Colonic mucosa (tissue), 4 donors: Measurements from ENCODE around the gene ASB13. TPM values are rescaled to one million over a fixed set of nuclear protein-coding genes. Genes with fewer than 3 reads are reported as not detected.

ENCODE experiments used
- DNase-seq: peaks from one replicate; pipeline ENCODE4 v3.0.0-alpha.2; 2020
- H3K27ac ChIP-seq: fragments of 200-600 bp; one replicate; pipeline ENCODE4 v1.8.0; 2021
- H3K27me3 ChIP-seq: fragments of 200-600 bp; one replicate; pipeline ENCODE4 v1.8.0; 2021
- H3K36me3 ChIP-seq: fragments of 200-600 bp; one replicate; pipeline ENCODE4 v1.8.0; 2021
- H3K4me1 ChIP-seq: fragments of 200-600 bp; one replicate; pipeline ENCODE4 v1.8.0; 2021; ENCODE audit warnings: mild to moderate bottlenecking
- H3K4me3 ChIP-seq: fragments of 200-600 bp; one replicate; pipeline ENCODE4 v1.8.0; 2021
- H3K9ac ChIP-seq, 2 donors: one replicate each; pipeline ENCODE4 v1.7.0; 2013; ENCODE audit warnings: control low read depth in 2 of 2, low read depth in 2 of 2, low read length in 2 of 2
- H3K9me3 ChIP-seq: fragments of 200-600 bp; one replicate; pipeline ENCODE4 v1.8.0; 2021
- CTCF ChIP-seq: fragments of 200-600 bp; IDR thresholded peaks from one replicate; pipeline ENCODE4 v1.8.0; 2022; ENCODE audit warnings: antibody characterized with exemption, mild to moderate bottlenecking
- intact Hi-C: fragments of 100-400 bp; cut with DNase I; formaldehyde crosslinking; loops from one replicate; pipeline ENCODE4 v1.14.1; 2022
- total RNA-seq, 2 donors: library from RNA; stranded (reverse); fragmentation: NEBNext Ultra II Directional in 1 of 2; extraction: Animal tissue kit (Norgen Biotek cat#: 25700) in 1 of 2; gene quantifications; one replicate each; pipeline ENCODE4 v1.2.1, GENCODE V29; 2021
- donor health status: healthy.
- donor health status: DM: no; HTN: no; CAD: no.
- donor health status: DM: no; HTN: no; CAD: no.

Gene ASB13
- total RNA-seq, 2 donors from 2014 or later: 36.1 to 36.2 TPM

DNA sequence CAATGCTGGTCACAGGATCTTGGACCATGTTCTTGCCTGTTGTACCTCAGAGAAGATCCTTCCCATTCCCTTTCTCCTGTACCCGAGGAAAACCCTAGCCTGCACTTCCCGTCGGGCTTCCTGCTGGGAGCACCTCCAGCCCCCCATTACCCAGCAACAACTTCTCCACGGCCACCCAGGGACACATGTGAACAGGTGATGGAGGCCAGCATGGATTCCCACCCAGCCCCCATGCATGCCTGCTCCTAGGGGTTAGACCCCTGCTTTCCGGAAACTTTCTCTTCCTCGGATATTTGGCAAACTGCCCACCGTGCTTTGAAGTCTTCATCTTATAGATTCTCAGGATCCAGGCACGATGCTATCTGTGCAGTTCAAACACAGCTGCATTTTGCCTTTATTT, 74.3 kb downstream of the ASB13 start:
- Histone ChIP-seq H3K4me3 (no peak overlapping the region), H3K9me3 (no peaks in the 10 kb centered on the region), H3K4me1 (no peaks in the 10 kb centered on the region), H3K27me3 (no peaks in the 10 kb centered on the region), H3K36me3 (no peaks in the 10 kb centered on the region), H3K27ac (no peak overlapping the region), H3K9ac (no peak overlapping the region)
- TF ChIP-seq CTCF: no peak
- DNase-seq: no peak
- intact Hi-C loops: no loop called here

GRCh38 chr10:5591336-5591824, 75.0 kb downstream of the ASB13 start:
- no peaks in the 10 kb centered on the region for H3K4me1 ChIP-seq
- no peak overlapping the region for H3K9ac ChIP-seq
- DNase-seq: no peak

DNA sequence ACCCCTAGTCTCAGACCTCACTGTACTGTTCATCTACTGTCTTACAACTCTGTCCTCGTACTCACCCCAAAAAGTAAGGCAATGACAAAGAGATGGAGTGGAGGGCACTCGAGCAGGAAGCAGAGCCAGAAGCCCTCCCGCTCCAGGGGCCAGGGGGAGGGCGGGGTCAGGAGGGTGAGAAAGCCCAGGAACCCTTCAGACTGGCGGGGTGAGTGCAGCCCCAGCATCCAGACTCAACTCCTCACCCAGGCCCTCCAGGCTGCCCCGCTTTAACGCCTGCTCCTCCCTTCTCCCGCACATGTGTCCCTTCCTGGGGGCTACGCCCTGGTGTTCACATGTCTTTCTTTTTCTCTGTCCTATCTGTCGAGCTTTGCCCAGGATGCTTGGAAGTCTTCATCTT, 75.6 kb downstream of the ASB13 start:
- H3K9ac ChIP-seq: no peak overlapping the region
- no peak overlapping the region for H3K4me3 ChIP-seq
- no peak for DNase-seq
- no peaks in the 10 kb centered on the region for H3K4me1 ChIP-seq
- no peaks in the 10 kb centered on the region for H3K27me3 ChIP-seq
- TF ChIP-seq CTCF: no peak
- no peaks in the 10 kb centered on the region for H3K9me3 ChIP-seq
- no peak overlapping the region for H3K27ac ChIP-seq
- intact Hi-C loops: no loop called here
- no peaks in the 10 kb centered on the region for H3K36me3 ChIP-seq

More at GRCh38 chr10:5591336-5591824, 75.0 kb downstream of the ASB13 start:
- H3K27ac ChIP-seq: no peak overlapping the region
- H3K27me3 ChIP-seq: no peaks in the 10 kb centered on the region
- intact Hi-C loops: no loop called here
- no peak overlapping the region for H3K4me3 ChIP-seq
- TF ChIP-seq CTCF: no peak
- no peaks in the 10 kb centered on the region for H3K36me3 ChIP-seq
- no peaks in the 10 kb centered on the region for H3K9me3 ChIP-seq

GRCh38 chr10:5589661-5590511, 76.5 kb downstream of the ASB13 start:
- no peak for DNase-seq
- Histone ChIP-seq H3K27ac (no peak overlapping the region), H3K4me3 (no peak overlapping the region), H3K9ac (no peak overlapping the region), H3K36me3 (no peaks in the 10 kb centered on the region), H3K9me3 (no peaks in the 10 kb centered on the region), H3K4me1 (no peaks in the 10 kb centered on the region), H3K27me3 (no peaks in the 10 kb centered on the region)
- intact Hi-C loops: no loop called here
- TF ChIP-seq CTCF: no peak

GRCh38 chr10:5589011-5589660, 77.3 kb downstream of the ASB13 start:
- no peak overlapping the region for H3K4me3 ChIP-seq
- TF ChIP-seq CTCF: no peak
- H3K4me1 ChIP-seq: no peaks in the 10 kb centered on the region
- no peaks in the 10 kb centered on the region for H3K36me3 ChIP-seq
- H3K9ac ChIP-seq: no peak overlapping the region
- intact Hi-C loops: no loop called here
- no peaks in the 10 kb centered on the region for H3K27me3 ChIP-seq
- no peak overlapping the region for H3K27ac ChIP-seq
- H3K9me3 ChIP-seq: no peaks in the 10 kb centered on the region
- no peak for DNase-seq

Other genes starting within 250 kb of the ASB13 start
- not detected for gene CALML5, start 167.0 kb downstream of the ASB13 start, total RNA-seq
- under 1 TPM; 0.11 to 0.40 TPM for gene CALML3, start 141.6 kb downstream of the ASB13 start, total RNA-seq
- 10 to 100 TPM; 41.4 to 57.2 TPM for gene TASOR2, start 18.2 kb upstream of the ASB13 start, total RNA-seq
- 100 to 1,000 TPM; 243 to 266 TPM for gene GDI2, start 146.8 kb upstream of the ASB13 start, total RNA-seq
- 1 to 10 TPM; 5.5 to 8.1 TPM for gene ANKRD16, start 223.3 kb upstream of the ASB13 start, total RNA-seq
- 10 to 100 TPM; 67.7 to 87.5 TPM for gene FBH1, start 223.6 kb upstream of the ASB13 start, total RNA-seq